ENCODE measurements around the gene KCND1. TPM values are rescaled to one million over a fixed set of nuclear protein-coding genes. Genes with fewer than 3 reads are reported as not detected.
A peak's percentile ranks its signal among the peaks of the same experiment; 100 is the strongest.

Gene KCND1
- total and polyA plus RNA-seq, 10 of the 15 experiments (the other 5 are each of a cell fraction or from before 2014, with no cell fraction given): 0.02 to 1.0 (median 0.39) TPM

- TF ChIP-seq FOS (IDR thresholded peaks at IDR 0.05; ENCODE audit: borderline replicate concordance, extremely low read depth, insufficient read length): no peak
- TF ChIP-seq SMARCA5 (IDR thresholded peaks at IDR 0.05): 0 out of 2 replicates have a peak, but pooled peaks have one; percentile 8
- TF ChIP-seq ZNF592 (IDR thresholded peaks at IDR 0.05): 0 out of 2 replicates have a peak, but pooled peaks have one; percentile 3
- TF ChIP-seq REST (IDR thresholded peaks at IDR 0.05; ENCODE audit: low read depth, low read length): no peak
- no peak for TF ChIP-seq MTA2 (IDR thresholded peaks at IDR 0.05; ENCODE audit: low read depth)
- TF ChIP-seq KDM1A (IDR thresholded peaks at IDR 0.05; ENCODE audit: borderline replicate concordance): no peak
- no peak for TF ChIP-seq POLR2AphosphoS2 (IDR thresholded peaks at IDR 0.05; ENCODE audit: low read depth, low read length)
- TF ChIP-seq ZZZ3 (IDR thresholded peaks at IDR 0.05; ENCODE audit: control insufficient read depth, insufficient read length, low read depth): no peak
- TF ChIP-seq RUNX3 (IDR thresholded peaks at IDR 0.05; ENCODE audit: low read length): no peak
- TF ChIP-seq LARP7 (IDR thresholded peaks at IDR 0.05): no peak
Measured at GRCh38 chrX:48940404-48940955, 31.2 kb downstream of the KCND1 start (continued).

Measured in GM12878 (cell line).